ENCODE measurements around the gene SMAP2. TPM values are rescaled to one million over a fixed set of nuclear protein-coding genes. Genes with fewer than 3 reads are reported as not detected.
A peak's percentile ranks its signal among the peaks of the same experiment; 100 is the strongest.

Gene SMAP2
- total RNA-seq, 1 donor from 2014 or later: 196 TPM

DNA sequence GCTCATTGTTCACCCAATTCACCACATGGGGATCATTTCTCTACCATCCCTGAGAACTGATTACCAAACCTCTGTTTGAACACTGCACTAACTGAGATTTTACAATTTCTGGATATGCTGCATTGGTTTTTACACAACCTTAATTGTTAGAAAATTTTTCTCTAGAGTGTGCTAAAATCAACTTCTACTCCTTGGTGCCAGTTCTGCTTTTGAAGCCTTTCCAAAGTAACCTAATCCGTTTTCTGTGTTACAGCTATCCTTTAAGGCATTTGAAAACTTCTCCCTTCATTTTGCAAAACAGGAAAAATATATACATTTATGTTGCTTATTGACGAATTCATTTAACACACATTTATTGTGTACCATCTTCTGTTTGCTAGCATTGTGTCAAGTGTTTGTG, 23.7 kb downstream of the SMAP2 start:
- Mint-ChIP-seq H3K36me3 (ENCODE audit: low read depth) (peaks cover 43% of the 10 kb centered on the region), H3K9me3 (no peaks in the 10 kb centered on the region), H3K4me3 (peak overlapping the region; percentile 35), H3K27ac (peak overlapping the region; percentile 78), H3K4me1 (ENCODE audit: low read depth) (peaks cover 94% of the 10 kb centered on the region), H3K27me3 (ENCODE audit: insufficient read depth) (no peaks in the 10 kb centered on the region)
- intact Hi-C loops (cut with micrococcal nuclease): no loop called here
- no peak for DNase-seq (ENCODE audit: low spot score)

DNA sequence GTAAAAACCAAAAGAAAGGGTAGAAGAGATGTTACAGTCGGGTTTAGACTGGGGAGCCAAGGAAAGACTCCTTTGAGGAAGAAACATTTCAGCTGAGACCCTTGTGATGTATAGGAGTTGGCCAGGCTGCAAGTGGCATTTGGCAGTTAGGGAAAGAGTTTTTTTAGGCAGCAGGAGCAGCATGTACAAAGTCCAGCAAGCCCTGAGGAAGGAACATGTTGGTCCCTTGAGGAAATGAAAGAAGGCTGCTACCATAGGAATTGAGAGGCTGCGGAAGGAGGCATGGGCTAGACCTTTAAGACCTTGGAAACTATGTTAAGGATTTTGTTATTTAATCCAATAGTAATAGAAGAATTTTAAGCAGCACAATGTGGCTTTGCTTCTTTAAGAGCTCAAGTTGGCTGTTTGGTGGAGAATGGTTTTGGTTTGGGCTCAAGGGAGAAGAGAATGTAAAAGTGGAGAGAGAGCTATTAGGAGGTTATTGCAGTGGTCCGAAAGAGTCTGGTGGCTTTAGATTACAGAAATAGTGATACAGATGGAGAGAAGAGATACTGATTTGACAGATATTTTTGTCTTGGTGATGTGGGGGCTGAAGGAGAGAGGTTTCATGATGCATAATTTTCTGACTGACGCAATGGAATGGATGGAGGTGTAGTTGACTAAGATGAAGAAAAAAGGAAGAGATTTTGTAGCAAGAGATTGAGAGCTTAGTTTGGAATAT, 26.6 kb downstream of the SMAP2 start:
- Mint-ChIP-seq H3K9me3 (no peaks in the 10 kb centered on the region), H3K27ac (peak overlapping the region; percentile 90), H3K4me3 (peak overlapping the region; percentile 37), H3K4me1 (ENCODE audit: low read depth) (peaks cover 94% of the 10 kb centered on the region), H3K27me3 (ENCODE audit: insufficient read depth) (no peaks in the 10 kb centered on the region), H3K36me3 (ENCODE audit: low read depth) (peaks cover 36% of the 10 kb centered on the region)
- DNase-seq (ENCODE audit: low spot score): no peak
- intact Hi-C loops (cut with micrococcal nuclease): loop anchor here (1.0 to 5.0 kb wide), 5 partner anchors 11 to 158 kb away; partner anchors contain the start of gene ZFP69B

DNA sequence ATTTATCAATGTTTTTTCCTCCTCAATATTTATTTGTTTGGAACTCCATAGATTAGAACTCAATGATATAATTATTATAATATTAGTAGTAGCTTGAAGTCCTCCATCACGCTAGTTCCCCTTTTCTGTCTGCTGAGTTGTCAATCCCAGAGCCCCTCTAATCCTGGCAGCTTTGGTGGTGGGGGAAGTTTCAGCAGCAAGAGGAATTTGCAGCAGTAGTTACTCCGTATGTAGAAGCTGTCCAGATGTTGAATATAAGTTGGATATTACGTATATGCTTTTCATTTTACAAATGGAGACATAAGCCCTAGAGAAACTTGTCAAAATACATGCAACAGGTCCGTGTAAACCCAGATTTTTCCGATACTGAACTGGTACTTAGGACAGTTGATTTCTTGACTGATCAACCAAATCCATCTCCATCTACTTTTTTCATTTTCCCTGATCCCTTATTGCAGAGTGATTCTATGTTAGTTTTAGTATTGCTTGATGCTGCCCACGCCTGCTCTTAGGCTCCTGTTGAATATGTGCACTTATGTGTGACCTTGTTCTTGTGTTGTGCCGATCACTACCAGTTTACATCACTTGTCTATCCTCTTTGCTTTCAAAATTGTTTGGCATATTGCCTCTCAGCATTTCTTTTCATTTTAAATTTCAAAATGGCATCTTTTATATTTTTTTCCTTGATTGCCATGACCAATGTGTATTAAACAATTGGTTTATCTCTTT, 28.1 kb downstream of the SMAP2 start:
- Mint-ChIP-seq H3K4me3 (peak overlapping the region; percentile 31), H3K36me3 (ENCODE audit: low read depth) (peaks cover 38% of the 10 kb centered on the region), H3K27me3 (ENCODE audit: insufficient read depth) (no peaks in the 10 kb centered on the region), H3K27ac (peak overlapping the region; percentile 90), H3K9me3 (no peaks in the 10 kb centered on the region), H3K4me1 (ENCODE audit: low read depth) (peaks cover 90% of the 10 kb centered on the region)
- intact Hi-C loops (cut with micrococcal nuclease): loop anchor here (2.0 to 5.0 kb wide), 2 partner anchors 49 to 159 kb away; partner anchors contain the start of gene ZFP69B
- no peak for DNase-seq (ENCODE audit: low spot score)

DNA sequence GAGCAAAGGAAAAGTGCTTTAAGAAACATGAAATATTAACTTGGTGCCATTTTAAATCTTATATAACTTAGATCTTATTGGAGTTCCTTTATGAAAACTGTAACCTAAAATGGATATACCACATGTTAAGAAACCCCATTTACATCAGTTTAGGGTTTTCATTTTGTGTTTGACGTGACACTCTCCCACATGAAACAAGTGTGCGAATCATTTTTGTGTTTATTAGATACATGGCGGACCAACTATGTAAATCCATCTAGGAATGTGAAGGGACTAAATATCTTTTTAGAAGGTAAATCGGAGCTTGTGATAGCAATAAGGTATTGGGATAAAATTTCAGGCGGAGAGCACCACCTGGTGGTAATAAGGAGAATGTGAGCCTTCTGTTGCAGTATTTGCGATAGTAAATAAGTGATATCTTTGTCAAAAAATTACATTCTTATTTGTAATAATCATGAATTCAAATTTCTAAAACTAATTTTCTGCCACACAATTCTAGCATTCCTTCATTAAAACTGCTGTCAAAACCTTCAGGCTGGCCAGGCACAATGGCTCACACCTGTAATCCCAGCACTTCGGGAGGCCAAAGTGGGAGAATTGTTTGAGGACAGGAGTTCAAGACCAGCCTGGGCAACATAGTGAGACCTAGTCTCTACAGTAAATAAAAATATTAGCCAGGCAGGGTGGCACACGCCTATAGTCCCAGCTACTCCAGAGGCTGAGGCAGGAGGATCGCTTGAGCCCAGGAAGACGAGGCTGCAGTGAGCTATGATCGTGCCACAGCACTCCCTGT, 31.3 kb downstream of the SMAP2 start:
- intact Hi-C loops (cut with micrococcal nuclease): loop anchor here (1.0 to 5.0 kb wide), 10 partner anchors 24 to 326 kb away; partner anchors contain the start of genes COL9A2, SMAP2 and ZMPSTE24
- H3K4me1 Mint-ChIP-seq (ENCODE audit: low read depth): peaks cover 75% of the 10 kb centered on the region
- peaks cover 43% of the 10 kb centered on the region for H3K36me3 Mint-ChIP-seq (ENCODE audit: low read depth)
- no peaks in the 10 kb centered on the region for H3K9me3 Mint-ChIP-seq
- no peak for DNase-seq (ENCODE audit: low spot score)
- no peaks in the 10 kb centered on the region for H3K27me3 Mint-ChIP-seq (ENCODE audit: insufficient read depth)
- H3K4me3 Mint-ChIP-seq: peak overlapping the region; percentile 70
- H3K27ac Mint-ChIP-seq: peak overlapping the region; percentile 94

DNA sequence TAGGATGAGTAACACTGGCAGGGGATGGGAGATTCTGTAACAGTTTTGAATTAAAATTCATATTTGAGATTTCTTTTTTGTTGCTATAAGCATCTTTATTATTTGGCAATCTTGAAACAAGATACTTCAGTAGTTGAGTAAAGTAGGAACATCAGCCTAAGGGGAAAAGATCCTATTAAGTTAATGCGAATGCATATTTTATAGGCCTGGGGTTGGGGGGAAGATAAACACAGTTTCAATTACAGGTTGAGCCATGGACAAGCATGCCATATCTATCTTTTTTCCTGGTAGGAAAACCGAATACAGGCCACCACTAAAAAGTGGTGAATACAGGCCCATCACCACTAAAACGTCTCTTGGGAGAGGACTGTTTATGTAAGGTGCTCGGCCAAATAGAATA, 32.3 kb downstream of the SMAP2 start:
- intact Hi-C loops (cut with micrococcal nuclease): loop anchor here (2.0 to 5.0 kb wide), 4 partner anchors 34 to 327 kb away; partner anchors contain the start of genes COL9A2, SMAP2 and ZMPSTE24
- Mint-ChIP-seq H3K4me1 (ENCODE audit: low read depth) (peaks cover 72% of the 10 kb centered on the region), H3K4me3 (no peak overlapping the region), H3K27me3 (ENCODE audit: insufficient read depth) (no peaks in the 10 kb centered on the region), H3K9me3 (no peaks in the 10 kb centered on the region), H3K27ac (peak overlapping the region; percentile 13), H3K36me3 (ENCODE audit: low read depth) (peaks cover 46% of the 10 kb centered on the region)
- DNase-seq (ENCODE audit: low spot score): no peak

DNA sequence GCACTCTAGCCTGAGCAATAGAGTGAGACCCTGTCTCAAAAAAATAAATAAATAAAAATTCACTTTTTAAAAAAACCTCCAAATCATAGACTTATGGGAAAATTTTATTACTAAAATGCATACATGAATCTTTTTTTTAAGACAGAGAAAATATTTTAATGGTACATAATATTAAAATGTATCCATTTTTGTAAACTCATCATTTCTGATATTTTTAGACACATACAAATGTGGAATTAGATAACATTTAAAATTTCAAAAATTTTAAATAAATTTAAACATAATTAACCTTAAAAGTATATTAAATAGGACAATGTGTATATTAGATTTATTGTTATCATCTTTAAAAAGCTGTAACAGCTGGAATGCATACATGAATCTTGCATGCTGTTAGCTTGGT, 33.9 kb downstream of the SMAP2 start:
- Mint-ChIP-seq H3K9me3 (no peaks in the 10 kb centered on the region), H3K4me1 (ENCODE audit: low read depth) (peaks cover 62% of the 10 kb centered on the region), H3K36me3 (ENCODE audit: low read depth) (peaks cover 46% of the 10 kb centered on the region), H3K27ac (no peak overlapping the region), H3K27me3 (ENCODE audit: insufficient read depth) (no peaks in the 10 kb centered on the region), H3K4me3 (no peak overlapping the region)
- intact Hi-C loops (cut with micrococcal nuclease): loop anchor here (5.0 kb wide), 1 partner anchor 35 kb away; the partner anchor contains the start of gene SMAP2
- DNase-seq (ENCODE audit: low spot score): no peak

DNA sequence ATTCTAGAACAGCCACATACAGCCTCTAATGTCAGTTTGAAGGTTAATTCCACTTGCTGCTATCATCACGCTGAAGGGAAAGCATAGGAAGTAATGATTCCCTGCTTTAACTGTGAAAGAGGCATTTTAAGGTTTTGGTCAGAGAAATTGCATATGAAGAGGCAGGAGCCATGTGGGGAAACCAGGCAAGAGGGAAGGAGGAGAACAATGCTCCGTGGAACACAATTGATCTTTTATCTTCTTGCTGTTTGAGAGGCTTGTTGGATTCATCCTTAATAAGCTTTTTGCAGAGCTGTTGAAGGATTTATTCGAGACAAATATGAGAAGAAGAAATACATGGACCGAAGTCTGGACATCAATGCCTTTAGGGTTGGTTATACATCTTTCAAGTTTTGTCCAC, 35.9 kb downstream of the SMAP2 start:
- no peak overlapping the region for H3K27ac Mint-ChIP-seq
- H3K36me3 Mint-ChIP-seq (ENCODE audit: low read depth): peaks cover 62% of the 10 kb centered on the region
- no peaks in the 10 kb centered on the region for H3K9me3 Mint-ChIP-seq
- intact Hi-C loops (cut with micrococcal nuclease): loop anchor here (5.0 kb wide), 1 partner anchor 37 kb away; the partner anchor contains the start of gene SMAP2
- no peak overlapping the region for H3K4me3 Mint-ChIP-seq
- peaks cover 62% of the 10 kb centered on the region for H3K4me1 Mint-ChIP-seq (ENCODE audit: low read depth)
- no peaks in the 10 kb centered on the region for H3K27me3 Mint-ChIP-seq (ENCODE audit: insufficient read depth)
- DNase-seq (ENCODE audit: low spot score): no peak

DNA sequence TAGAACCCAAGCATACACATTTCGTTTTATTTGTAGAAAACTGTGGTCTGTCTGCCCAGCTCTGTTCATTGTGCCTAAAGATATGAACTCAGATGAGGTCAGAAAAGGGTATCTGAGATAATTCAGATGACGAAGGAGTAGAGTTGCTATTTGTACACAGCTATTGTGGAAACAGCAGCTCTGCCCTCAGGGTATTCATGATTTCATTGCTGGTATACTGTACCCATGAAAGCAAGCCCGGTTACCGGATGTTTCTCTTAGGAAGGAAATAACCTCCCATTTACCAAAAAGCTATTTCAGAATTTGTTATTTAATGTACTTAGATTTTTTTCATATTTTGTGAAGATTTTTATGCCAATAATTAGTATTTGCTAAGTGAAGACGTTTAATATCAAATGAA, 37.8 kb downstream of the SMAP2 start:
- intact Hi-C loops (cut with micrococcal nuclease): no loop called here
- peaks cover 54% of the 10 kb centered on the region for H3K4me1 Mint-ChIP-seq (ENCODE audit: low read depth)
- no peak for DNase-seq (ENCODE audit: low spot score)

DNA sequence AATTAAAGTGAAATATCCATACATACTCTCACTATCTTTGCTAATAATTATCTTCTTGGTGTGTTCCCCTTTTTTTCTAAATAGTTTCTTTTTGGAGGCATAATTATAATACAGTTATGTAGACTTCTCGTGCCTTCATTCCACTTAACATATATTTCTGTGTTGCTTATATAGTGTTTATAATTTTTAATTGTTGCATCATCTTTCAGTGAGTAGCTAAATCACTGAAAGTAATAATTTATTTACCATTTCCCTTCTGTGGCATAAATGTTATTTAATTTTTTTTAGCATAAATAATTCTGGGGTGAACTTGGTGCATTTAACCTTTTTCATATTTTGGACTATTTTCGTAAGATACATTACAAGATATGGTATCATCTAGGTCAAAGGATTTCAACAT, 38.3 kb downstream of the SMAP2 start:
- intact Hi-C loops (cut with micrococcal nuclease): no loop called here
- H3K27me3 Mint-ChIP-seq (ENCODE audit: insufficient read depth): no peaks in the 10 kb centered on the region
- no peaks in the 10 kb centered on the region for H3K9me3 Mint-ChIP-seq
- H3K27ac Mint-ChIP-seq: peak overlapping the region; percentile 7
- DNase-seq (ENCODE audit: low spot score): no peak
- peaks cover 49% of the 10 kb centered on the region for H3K4me1 Mint-ChIP-seq (ENCODE audit: low read depth)
- H3K36me3 Mint-ChIP-seq (ENCODE audit: low read depth): peaks cover 74% of the 10 kb centered on the region
- no peak overlapping the region for H3K4me3 Mint-ChIP-seq

More for the DNA sequence above, 37.8 kb downstream of the SMAP2 start:
- Mint-ChIP-seq H3K27me3 (ENCODE audit: insufficient read depth) (no peaks in the 10 kb centered on the region), H3K9me3 (no peaks in the 10 kb centered on the region), H3K4me3 (no peak overlapping the region), H3K27ac (no peak overlapping the region), H3K36me3 (ENCODE audit: low read depth) (peaks cover 74% of the 10 kb centered on the region)

DNA sequence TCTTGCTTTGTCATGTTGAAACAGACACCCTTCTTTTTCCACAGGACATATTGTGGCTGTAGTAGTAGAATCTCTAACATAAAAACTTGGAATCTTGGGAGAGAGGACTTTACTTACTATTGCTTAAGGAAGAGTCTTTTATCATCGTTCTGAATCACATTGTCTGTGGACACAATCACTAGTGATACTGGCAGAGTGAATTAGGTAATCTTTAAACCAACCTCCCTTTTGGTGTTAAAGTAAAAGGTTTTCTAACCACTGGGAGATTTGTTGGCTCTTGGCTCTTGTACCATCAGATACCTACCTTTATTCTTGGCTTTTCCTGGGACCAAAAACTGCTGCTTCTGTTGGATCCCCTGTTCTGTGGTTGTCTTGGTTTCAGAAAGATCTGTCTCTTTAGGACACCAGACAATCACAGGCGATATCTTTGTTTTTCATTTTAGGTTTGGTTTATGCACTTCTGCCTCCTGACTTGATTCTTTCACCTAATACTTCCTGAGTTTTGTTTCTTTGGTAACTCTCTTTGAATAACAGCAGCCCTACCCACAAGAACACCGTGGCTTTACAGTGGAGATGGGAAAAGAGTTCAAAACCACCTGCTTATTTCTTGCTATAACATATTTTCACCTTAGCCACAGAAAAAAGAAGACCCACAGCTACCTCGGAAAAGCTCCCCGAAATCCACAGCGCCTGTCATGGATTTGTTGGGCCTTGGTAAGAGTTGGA, 40.2 kb downstream of the SMAP2 start:
- Mint-ChIP-seq H3K36me3 (ENCODE audit: low read depth) (peaks cover 83% of the 10 kb centered on the region), H3K9me3 (no peaks in the 10 kb centered on the region), H3K4me3 (no peak overlapping the region), H3K27me3 (ENCODE audit: insufficient read depth) (no peaks in the 10 kb centered on the region), H3K4me1 (ENCODE audit: low read depth) (peaks cover 40% of the 10 kb centered on the region), H3K27ac (peak overlapping the region; percentile 79)
- DNase-seq (ENCODE audit: low spot score): no peak
- intact Hi-C loops (cut with micrococcal nuclease): no loop called here

DNA sequence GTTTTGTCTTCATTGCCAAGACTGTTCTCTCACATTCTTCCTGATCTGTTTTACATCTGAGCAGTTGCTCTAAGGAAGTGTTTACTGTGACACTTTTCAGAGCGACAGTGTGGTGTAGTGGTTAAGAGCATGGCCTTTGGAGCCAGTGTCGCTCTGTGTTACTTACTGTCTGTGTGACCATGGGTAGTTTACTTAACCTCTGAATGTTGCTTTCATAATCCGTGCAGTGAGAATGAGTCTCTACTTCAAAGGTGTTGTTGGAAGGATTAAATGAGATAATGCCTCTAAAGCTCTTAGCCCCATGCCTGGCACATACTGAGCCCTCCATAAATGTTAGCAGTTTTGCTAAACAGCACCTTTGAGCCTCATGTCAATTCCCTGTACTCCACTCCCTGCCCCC, 40.8 kb downstream of the SMAP2 start:
- DNase-seq (ENCODE audit: low spot score): no peak
- no peaks in the 10 kb centered on the region for H3K27me3 Mint-ChIP-seq (ENCODE audit: insufficient read depth)
- H3K27ac Mint-ChIP-seq: peak overlapping the region; percentile 65
- peaks cover 82% of the 10 kb centered on the region for H3K36me3 Mint-ChIP-seq (ENCODE audit: low read depth)
- peaks cover 38% of the 10 kb centered on the region for H3K4me1 Mint-ChIP-seq (ENCODE audit: low read depth)
- no peaks in the 10 kb centered on the region for H3K9me3 Mint-ChIP-seq
- intact Hi-C loops (cut with micrococcal nuclease): no loop called here
- H3K4me3 Mint-ChIP-seq: no peak overlapping the region

DNA sequence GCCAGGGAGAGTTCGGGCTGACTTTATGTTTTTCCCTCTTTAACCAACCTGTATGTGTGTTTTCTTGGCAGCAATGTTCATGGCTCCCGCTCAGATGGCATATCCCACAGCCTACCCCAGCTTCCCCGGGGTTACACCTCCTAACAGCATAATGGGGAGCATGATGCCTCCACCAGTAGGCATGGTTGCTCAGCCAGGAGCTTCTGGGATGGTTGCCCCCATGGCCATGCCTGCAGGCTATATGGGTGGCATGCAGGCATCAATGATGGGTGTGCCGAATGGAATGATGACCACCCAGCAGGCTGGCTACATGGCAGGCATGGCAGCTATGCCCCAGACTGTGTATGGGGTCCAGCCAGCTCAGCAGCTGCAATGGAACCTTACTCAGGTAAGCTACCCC, 43.2 kb downstream of the SMAP2 start:
- Mint-ChIP-seq H3K27ac (peak overlapping the region; percentile 16), H3K27me3 (ENCODE audit: insufficient read depth) (no peaks in the 10 kb centered on the region), H3K9me3 (no peaks in the 10 kb centered on the region), H3K4me3 (no peak overlapping the region), H3K4me1 (ENCODE audit: low read depth) (peaks cover 45% of the 10 kb centered on the region), H3K36me3 (ENCODE audit: low read depth) (peaks cover 82% of the 10 kb centered on the region)
- intact Hi-C loops (cut with micrococcal nuclease): no loop called here
- DNase-seq (ENCODE audit: low spot score): no peak

All from activated T-helper 1 cell treated with anti-CD3 and anti-CD28 coated beads, Interleukin-12 subunit alpha, Interleukin-12 subunit beta, Interleukin-2, Interleukin-4 antibody, amounts not matched to agents 30 ng/mL and 10 ng/mL and 1 ng/mL, durations not matched to agents 14 hours and 24 hours and 36 hours (primary cell).